Heart left ventricle (tissue), 16 donors: ENCODE measurements around the gene LCLAT1. TPM values are rescaled to one million over a fixed set of nuclear protein-coding genes. Genes with fewer than 3 reads are reported as not detected.

Experiments
- ATAC-seq, 4 donors: fragments of 200-7000 bp; cut with Tn5 transposase; one replicate each; pipeline ENCODE4 v1.9.1; 2020 to 2022; ENCODE audit warnings: moderate library complexity in 4 of 4, mild to moderate bottlenecking in 3 of 4, moderate number of reproducible peaks in 1 of 4
- DNase-seq, 5 donors: peaks; one replicate each; pipeline ENCODE4 v3.0.0-alpha.2; 2020
- H3K27ac ChIP-seq, 12 donors: fragments of 200-600 bp; sonication (generic) in 4 of 12; one replicate each; pipeline versions ENCODE4 v1.5.0 to v1.8.0; 2016 to 2022; ENCODE audit warnings: mild to moderate bottlenecking in 2 of 12
- H3K27me3 ChIP-seq, 9 donors: fragments of 200-600 bp; sonication (generic) in 2 of 9; one replicate each; pipeline versions ENCODE4 v1.5.1 to v1.8.0; 2016 to 2022; ENCODE audit warnings: mild to moderate bottlenecking in 3 of 9
- H3K36me3 ChIP-seq, 9 donors: fragments of 200-600 bp; sonication (generic) in 2 of 9; one replicate each; pipeline versions ENCODE4 v1.5.0 to v1.8.0; 2018 to 2022; ENCODE audit warnings: mild to moderate bottlenecking in 2 of 9
- H3K4me1 ChIP-seq, 12 donors: fragments of 200-600 bp; sonication (generic) in 4 of 12; one replicate each; pipeline versions ENCODE4 v1.5.0 to v1.8.0; 2016 to 2022; ENCODE audit warnings: mild to moderate bottlenecking in 3 of 12
- H3K4me3 ChIP-seq, 12 donors: fragments of 200-600 bp; sonication (generic) in 4 of 12; one replicate each; pipeline versions ENCODE4 v1.5.0 to v1.8.0; 2017 to 2022; ENCODE audit warnings: mild to moderate bottlenecking in 9 of 12, moderate library complexity in 4 of 12
- H3K9me3 ChIP-seq, 12 donors: fragments of 200-600 bp; sonication (generic) in 4 of 12; one replicate each; pipeline versions ENCODE4 v1.5.0 to v1.8.0; 2016 to 2022; ENCODE audit warnings: mild to moderate bottlenecking in 1 of 12
- CTCF ChIP-seq, 12 donors: fragments of 200-600 bp; sonication (generic) in 4 of 12; IDR thresholded peaks; one replicate each; pipeline versions ENCODE4 v1.5.0 to v1.8.0; 2018 to 2022; ENCODE audit warnings: antibody characterized with exemption in 12 of 12, mild to moderate bottlenecking in 5 of 12
- POLR2A ChIP-seq, 2 donors: fragments of 450-650 bp; IDR thresholded peaks; one replicate each; pipeline ENCODE4 v1.6.1; 2017; ENCODE audit warnings: antibody characterized with exemption in 2 of 2, mild to moderate bottlenecking in 2 of 2, moderate library complexity in 2 of 2
- WGBS, 4 donors: extraction: QIAGEN DNeasy Blood & Tissue Kit in 2 of 4; methylation state at CpG; one replicate each; pipeline versions ENCODE4 v1.1.5 to v1.1.7; 2013 to 2018; 5-methylcytosine and 5-hydroxymethylcytosine counted together
- intact Hi-C, 10 donors: fragments of 100-400 bp; cut with DNase I; formaldehyde crosslinking; loops; one replicate each; pipeline versions ENCODE4 v1.11.1 to v1.14.2; 2022
- polyA plus RNA-seq, 2 donors: library from polyadenylated mRNA; stranded (reverse); fragments of 200-250 nt; gene quantifications; one replicate each; pipeline ENCODE4 v1.2.3, GENCODE V29; 2013
- total RNA-seq, 9 donors: library from RNA; depleted of rRNA in 2 of 9; stranded (reverse); fragments of >200 nt in 2 of 9; fragmentation: NEBNext Ultra II Directional in 3 of 9; extraction: Animal tissue kit (Norgen Biotek cat#: 25700) in 3 of 9; gene quantifications; one replicate each; pipeline versions ENCODE4 v1.1.0 to v1.2.4, GENCODE V29; 2016 to 2023
- donor health status: ischemic (EF 13 %, LVEDD 7.1; RV severe dilation, severe dysfunction).
- donor health status: healthy with polysubstance abuse.
- donor health status: DM: no; HTN: yes; CAD: no.
- donor health status: DM: no; HTN: no; CAD: no.
- donor health status: ischemic (EF 25% LVEDD 6.9; RV normal size, moderate dysfunction).
- donor health status: ischemic (EF 25% LVEDD 5.7; RV mildly dilated, moderate dysfunction).
- donor health status: healthy.
- donor health status: DM: yes; HTN: yes; CAD: no.
- donor health status: ischemic (EF 35%, LVEDD 5.7; RV mildly dilated, moderate dysfunction).
- donor health status: nonischemic (EF 11% LVEDD 7.7; RV severe dilation, severe dysfunction).
- donor health status: DM: yes; HTN: yes; CAD: no.
- donor health status: PGD.
- donor health status: ischemic (EF 29% LVEDD 5.4; RV normal size, mild dysfunction).
- donor health status: nonischemic (EF 23%, LVEDD 6.1; RV moderate dilation, normal function).

Gene LCLAT1
- total and polyA plus RNA-seq, 11 donors = 9.8 to 70.2 (median 43.8) TPM

GRCh38 chr2:30626397-30626796 lies 179.4 kb downstream of the LCLAT1 start:
- peak overlapping the region in 7 of 12 donors; percentile 11 to 61 (median 47) for H3K27ac ChIP-seq
- peaks cover 0 to 34% (median 2%) of the 10 kb centered on the region in 12 donors for H3K4me1 ChIP-seq
- no peak overlapping the region for H3K4me3 ChIP-seq
- H3K27me3 ChIP-seq = no peaks in the 10 kb centered on the region
- TF ChIP-seq CTCF (IDR thresholded peaks at IDR 0.05) (no peak), POLR2A (IDR thresholded peaks at IDR 0.05) (no peak)
- 63 to 86% (median 76%) methylated on average over 2 of the region's 2 CpGs for WGBS, 4 donors
- intact Hi-C loops = loop anchor here in 1 of 10 donors (5.0 kb wide), 1 partner anchor 66 kb away; no protein-coding TSS in a partner anchor
- DNase-seq = no peak
- no peaks in the 10 kb centered on the region for H3K36me3 ChIP-seq
- no peaks in the 10 kb centered on the region for H3K9me3 ChIP-seq
- no peak for ATAC-seq

GRCh38 chr2:30627151-30627550 lies 180.1 kb downstream of the LCLAT1 start:
- H3K4me3 ChIP-seq = no peak overlapping the region
- no peaks in the 10 kb centered on the region for H3K27me3 ChIP-seq
- no peak for ATAC-seq
- no peak overlapping the region for H3K27ac ChIP-seq
- no peaks in the 10 kb centered on the region for H3K9me3 ChIP-seq
- TF ChIP-seq POLR2A (IDR thresholded peaks at IDR 0.05) (no peak), CTCF (IDR thresholded peaks at IDR 0.05) (no peak)
- 95 to 98% (median 96%) methylated on average over 8 of the region's 8 CpGs for WGBS, 4 donors
- no peaks in the 10 kb centered on the region for H3K36me3 ChIP-seq
- intact Hi-C loops = loop anchor here in 1 of 10 donors (5.0 kb wide), 1 partner anchor 65 kb away; no protein-coding TSS in a partner anchor
- H3K4me1 ChIP-seq = peaks cover 0 to 41% (median 3%) of the 10 kb centered on the region in 12 donors
- DNase-seq = no peak

- intact Hi-C loops = loop anchor here in 1 of 10 donors (5.0 kb wide), 1 partner anchor 64 kb away; no protein-coding TSS in a partner anchor
- no peak for DNase-seq
- no peak for ATAC-seq
- Histone ChIP-seq H3K27ac (no peak overlapping the region), H3K4me3 (no peak overlapping the region), H3K27me3 (no peaks in the 10 kb centered on the region), H3K36me3 (no peaks in the 10 kb centered on the region), H3K4me1 (peaks cover 0 to 38% (median 4%) of the 10 kb centered on the region in 12 donors), H3K9me3 (no peaks in the 10 kb centered on the region)
- 82 to 96% (median 94%) methylated on average over 2 of the region's 2 CpGs for WGBS, 4 donors
- TF ChIP-seq POLR2A (IDR thresholded peaks at IDR 0.05) (no peak), CTCF (IDR thresholded peaks at IDR 0.05) (no peak)
Measured at GRCh38 chr2:30628341-30628740, 181.3 kb downstream of the LCLAT1 start.

GRCh38 chr2:30629866-30630265 lies 182.8 kb downstream of the LCLAT1 start:
- peaks cover 0 to 38% (median 4%) of the 10 kb centered on the region in 12 donors for H3K4me1 ChIP-seq
- intact Hi-C loops = loop anchor here in 2 of 10 donors (5.0 kb wide), 1 partner anchor 62 kb away; no protein-coding TSS in a partner anchor

More at GRCh38 chr2:30629866-30630265, 182.8 kb downstream of the LCLAT1 start:
- ATAC-seq = no peak
- Histone ChIP-seq H3K9me3 (no peaks in the 10 kb centered on the region), H3K27me3 (no peaks in the 10 kb centered on the region), H3K27ac (no peak overlapping the region), H3K4me3 (no peak overlapping the region), H3K36me3 (no peaks in the 10 kb centered on the region)
- no peak for DNase-seq
- WGBS, 4 donors = 88 to 90% (median 90%) methylated on average over 6 of the region's 6 CpGs
- no peak for TF ChIP-seq CTCF (IDR thresholded peaks at IDR 0.05)
- no peak for TF ChIP-seq POLR2A (IDR thresholded peaks at IDR 0.05)
